Measurements from ENCODE around the gene LMO1.
A peak's percentile ranks its signal among the peaks of the same experiment; 100 is the strongest.

LMO1 gene

GRCh38 chr11:8227156-8228152 is 36.2 kb downstream of the LMO1 start:
- no peak for DNase-seq (ENCODE audit: low spot score)

- DNase-seq (ENCODE audit: low spot score), result peak; percentile 66
Measured at GRCh38 chr11:8225589-8226036, 38.1 kb downstream of the LMO1 start.

DNA sequence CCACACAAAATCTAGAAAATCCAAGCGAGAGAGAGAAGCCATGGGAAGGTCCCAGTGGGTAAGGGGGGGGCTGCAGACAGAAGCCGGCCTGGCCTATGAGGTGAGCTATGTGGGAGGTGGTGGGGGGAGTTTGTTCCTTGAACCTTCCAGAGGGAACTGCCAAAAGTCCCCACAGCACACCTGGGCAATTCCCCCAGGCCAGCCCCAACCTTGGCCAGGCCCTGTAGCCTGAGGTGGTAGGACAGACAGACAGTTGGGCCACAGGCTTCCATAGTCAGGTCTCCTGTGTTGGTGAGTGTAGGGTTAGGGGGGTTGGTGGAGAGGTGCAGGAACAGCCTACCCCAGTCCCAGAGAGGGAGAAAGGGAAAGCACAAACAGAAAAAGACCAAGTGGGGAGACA is 39.0 kb downstream of the LMO1 start:
- no peak for DNase-seq (ENCODE audit: low spot score)

- DNase-seq (ENCODE audit: low spot score), result no peak
Measured at GRCh38 chr11:8224161-8224591, 39.5 kb downstream of the LMO1 start.

DNA sequence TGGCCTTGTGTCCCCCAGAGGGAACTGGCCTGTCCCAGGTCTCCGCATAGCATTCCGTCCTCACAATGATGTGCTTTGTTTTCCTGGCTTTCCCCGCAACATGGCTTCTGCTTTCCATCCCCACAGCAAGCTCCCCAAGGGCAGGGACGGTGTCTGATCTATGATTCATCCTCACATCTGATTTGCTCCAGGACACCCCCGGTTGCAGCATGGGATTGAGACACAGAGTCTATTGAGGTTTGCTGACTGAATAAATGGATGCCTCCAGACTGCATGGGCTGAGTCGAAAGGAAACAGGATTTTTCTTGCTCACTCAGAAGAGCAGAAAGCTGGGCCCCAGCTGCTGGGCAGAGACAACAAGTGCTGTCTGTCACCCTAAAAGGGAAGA is 40.2 kb downstream of the LMO1 start:
- DNase-seq (ENCODE audit: low spot score), result peak; percentile 24

- DNase-seq (ENCODE audit: low spot score), result peak; percentile 9
Measured at GRCh38 chr11:8222820-8223512, 40.7 kb downstream of the LMO1 start.

DNA sequence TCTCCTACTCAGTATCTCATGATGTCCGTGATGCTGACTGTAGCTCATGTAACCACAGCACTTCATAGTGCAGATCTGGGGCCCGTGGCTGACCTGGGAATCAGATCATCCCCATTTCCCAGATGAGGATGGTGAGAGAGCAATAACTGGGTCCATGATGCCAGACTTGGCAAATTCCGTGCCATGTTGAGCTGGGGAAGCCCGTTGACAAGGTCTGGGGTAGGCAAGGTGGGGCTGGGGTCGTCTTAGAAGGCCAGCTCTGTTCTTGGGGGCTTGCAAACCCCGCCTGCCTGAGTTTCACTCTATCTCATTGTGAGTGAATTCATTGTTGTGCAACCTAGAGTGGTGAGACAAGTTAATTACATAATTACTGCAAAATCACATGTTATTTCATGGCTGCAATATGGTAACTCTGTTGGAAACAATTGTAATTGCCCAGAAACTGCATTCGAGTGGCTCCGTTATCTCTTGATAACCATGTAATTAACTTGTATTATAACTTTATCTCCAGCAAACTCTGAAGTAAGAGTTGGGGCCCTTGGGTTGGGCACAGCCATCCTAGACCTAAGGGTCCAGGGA is 41.7 kb downstream of the LMO1 start:
- no peak for DNase-seq (ENCODE audit: low spot score)

GRCh38 chr11:8221046-8221723 is 42.5 kb downstream of the LMO1 start:
- DNase-seq (ENCODE audit: low spot score), result no peak

GRCh38 chr11:8220261-8221045 is 43.2 kb downstream of the LMO1 start:
- DNase-seq (ENCODE audit: low spot score), result no peak

DNA sequence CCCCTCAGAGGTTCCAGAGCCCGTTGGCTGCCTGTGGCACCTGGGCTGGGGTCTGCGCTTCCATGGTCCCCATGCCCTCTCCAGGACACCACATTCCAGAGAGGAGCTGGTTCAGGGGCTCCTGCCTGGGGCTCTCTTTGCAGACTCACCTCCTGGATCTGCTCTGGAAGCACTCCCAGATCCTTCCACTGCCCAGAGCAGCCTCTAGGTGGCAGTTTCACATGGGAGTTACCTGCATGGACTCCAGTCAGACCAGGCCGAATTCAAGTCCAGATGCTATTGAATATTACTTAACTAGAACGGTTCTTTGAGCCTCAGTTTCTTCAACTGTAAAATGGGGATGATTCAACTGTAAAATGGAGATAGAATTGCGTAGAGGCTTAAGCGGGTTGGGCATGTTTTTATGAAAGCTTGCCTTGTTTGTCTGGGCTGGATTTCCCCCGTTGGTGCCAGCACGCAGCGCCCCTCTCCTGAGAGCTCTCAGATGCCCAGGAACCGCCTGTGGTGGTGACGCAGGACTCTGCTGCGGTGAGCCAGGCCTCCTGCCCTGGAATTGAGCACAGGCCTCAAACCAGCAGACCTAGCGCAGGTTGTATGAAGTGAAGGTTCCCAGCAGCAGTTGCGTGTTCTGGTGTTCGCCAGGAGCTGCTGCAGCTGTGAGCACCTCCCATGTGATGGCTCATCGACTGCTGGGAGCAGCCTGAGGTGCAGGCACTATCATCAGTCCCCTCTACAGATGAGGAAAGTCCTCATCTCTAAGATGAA is 44.2 kb downstream of the LMO1 start:
- DNase-seq (ENCODE audit: low spot score), result peak; percentile 15

- DNase-seq (ENCODE audit: low spot score), result no peak
Measured at GRCh38 chr11:8218840-8219239, 44.8 kb downstream of the LMO1 start.

DNA sequence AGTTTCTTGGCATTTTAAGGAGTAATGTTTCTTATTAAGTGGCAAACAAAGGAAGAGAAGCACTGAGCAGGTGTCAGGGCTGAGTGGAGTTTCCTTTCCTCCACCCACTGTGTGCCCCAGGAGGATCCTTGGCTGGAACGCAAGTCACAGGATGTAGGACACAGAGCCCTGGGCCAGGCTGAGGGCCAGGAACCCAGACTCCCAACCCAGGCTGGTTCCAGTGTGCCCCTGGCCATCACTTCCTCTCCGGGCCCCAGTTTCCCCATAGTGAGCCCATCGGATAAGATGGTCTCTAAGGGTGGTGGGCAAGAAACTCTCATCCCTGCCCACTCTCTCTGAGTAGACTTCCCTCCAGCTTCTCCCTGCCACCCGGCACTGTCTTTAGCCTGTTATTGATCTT is 45.3 kb downstream of the LMO1 start:
- DNase-seq (ENCODE audit: low spot score), result no peak

GRCh38 chr11:8217926-8218325 is 45.8 kb downstream of the LMO1 start:
- no peak for DNase-seq (ENCODE audit: low spot score)

DNA sequence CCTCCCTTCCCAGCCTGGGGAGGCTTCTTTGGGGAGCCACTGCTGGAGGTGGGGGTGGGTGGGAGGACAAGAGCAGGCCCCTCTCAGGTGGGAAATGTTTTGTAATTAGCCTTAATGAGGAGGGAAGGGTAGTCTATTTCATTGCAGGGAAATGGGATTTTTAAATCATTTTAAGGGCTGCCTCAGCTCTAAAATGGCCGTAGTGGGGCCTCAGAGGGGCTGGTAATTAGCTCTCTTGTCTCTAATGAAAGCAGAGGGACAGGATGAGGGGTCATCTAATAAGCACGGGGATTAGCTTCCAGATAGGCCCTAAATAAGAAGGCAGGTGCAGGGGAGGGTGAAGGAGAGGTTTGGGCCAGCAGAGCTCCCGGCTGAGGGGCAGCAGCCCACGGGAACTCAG is 46.5 kb downstream of the LMO1 start:
- no peak for DNase-seq (ENCODE audit: low spot score)

- DNase-seq (ENCODE audit: low spot score), result no peak
Measured at GRCh38 chr11:8213376-8213775, 50.3 kb downstream of the LMO1 start.

DNA sequence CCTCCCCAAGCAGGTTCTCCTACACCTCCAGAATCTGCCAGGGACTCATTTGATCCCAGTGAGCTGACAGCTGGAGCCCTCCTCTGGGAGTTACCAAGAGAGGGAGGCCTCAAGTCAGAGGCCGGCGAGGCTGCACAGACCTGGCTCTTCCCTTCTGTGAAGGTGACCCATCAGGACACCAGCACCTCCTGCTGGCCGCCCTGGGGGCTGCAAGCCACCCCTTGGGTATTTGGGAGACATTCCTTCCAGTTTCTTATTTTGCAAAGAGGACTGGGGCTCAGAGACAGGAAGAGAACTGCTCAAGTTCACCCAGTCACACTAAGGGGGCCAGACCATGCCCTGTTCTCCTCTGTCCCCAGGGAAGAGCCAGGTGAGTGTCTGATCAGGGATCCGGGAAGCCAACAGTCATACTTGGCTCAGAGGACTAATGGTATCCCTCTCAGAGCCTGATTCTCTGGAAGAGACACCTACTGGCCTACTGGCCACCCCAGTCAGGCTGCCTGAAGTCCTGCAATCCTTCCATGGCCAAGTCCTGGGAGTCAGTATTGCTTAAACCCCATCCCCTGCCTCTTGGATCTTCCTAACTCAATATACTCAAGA is 54.4 kb downstream of the LMO1 start:
- peak; percentile 11 for DNase-seq (ENCODE audit: low spot score)

DNA sequence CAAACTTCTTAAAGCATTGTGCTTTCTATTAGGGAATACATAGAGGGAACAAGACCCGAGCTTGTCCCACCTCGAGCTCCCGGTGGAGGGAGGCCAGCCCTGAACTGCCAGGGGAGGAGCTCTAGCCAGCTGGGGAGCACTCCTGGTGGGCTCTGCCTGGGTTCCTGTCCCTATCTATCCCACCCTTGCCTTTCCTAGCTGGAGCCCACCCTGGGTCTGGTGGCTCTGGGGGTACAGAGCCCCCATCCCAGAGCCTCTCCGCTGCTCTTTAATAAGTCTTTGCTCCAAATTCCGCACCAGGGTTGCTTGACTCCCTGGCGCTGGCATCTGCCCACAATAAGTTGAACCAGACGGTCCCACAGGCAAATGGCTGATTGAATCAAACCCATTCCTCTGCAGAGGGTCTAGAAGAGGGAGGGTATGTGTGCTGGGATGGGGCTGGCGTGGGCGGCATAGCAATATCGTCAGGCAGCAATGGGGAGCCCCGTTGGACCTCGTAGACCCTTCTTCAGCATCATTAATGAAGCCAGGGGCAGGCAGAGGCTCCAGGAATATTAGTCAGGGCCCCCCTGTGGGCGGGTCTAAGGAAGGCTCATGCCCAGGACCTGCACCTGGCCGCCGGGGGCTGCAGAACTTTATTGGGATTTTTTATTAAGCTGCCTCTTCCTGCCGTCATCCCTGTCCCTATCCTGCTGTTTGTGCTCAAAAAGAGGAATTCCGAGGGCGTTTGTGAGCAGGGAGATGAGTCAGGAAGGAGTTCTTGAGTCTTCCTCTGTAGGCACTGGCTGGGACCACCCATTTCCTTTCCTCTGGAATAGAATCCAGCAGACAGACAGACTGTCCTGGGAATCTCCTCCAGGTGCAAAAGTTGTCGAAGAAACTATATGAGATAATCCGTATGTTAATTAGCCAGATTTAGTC is 56.3 kb downstream of the LMO1 start:
- no peak for DNase-seq (ENCODE audit: low spot score)

- DNase-seq (ENCODE audit: low spot score), result no peak
Measured at GRCh38 chr11:8206251-8207079, 57.2 kb downstream of the LMO1 start.
